Measurements from ENCODE around the gene UGT2B7.
"Not testable (repeated sequence)": the region's sequence is repeated elsewhere in the genome, so short reads cannot be mapped to it uniquely, and the experiment has no call there.

The UGT2B7 gene

GRCh38 chr4:69096111-69096656 lies at the start of gene UGT2B7:
UGT2B7 (plus strand) TSS chr4:69096474; CDS start chr4:69096521, 47 bp downstream.
- TF ChIP-seq CTCF (IDR thresholded peaks at IDR 0.05; ENCODE audit: insufficient read depth, low read length, poor library complexity, severe bottlenecking) = no peak
- DNase-seq (ENCODE audit: extremely low read depth, insufficient read length) = no peak
- no peak within 1 kb of the TSS for H3K4me3 ChIP-seq (replicated peaks; ENCODE audit: low read depth, low read length)
- no peaks in the 10 kb centered on the region for H3K27me3 ChIP-seq (replicated peaks; ENCODE audit: control insufficient read depth, insufficient read depth, low read length)
- no peaks in the 10 kb centered on the region for H3K36me3 ChIP-seq (ENCODE audit: control insufficient read depth, insufficient read depth, low read length)

DNA sequence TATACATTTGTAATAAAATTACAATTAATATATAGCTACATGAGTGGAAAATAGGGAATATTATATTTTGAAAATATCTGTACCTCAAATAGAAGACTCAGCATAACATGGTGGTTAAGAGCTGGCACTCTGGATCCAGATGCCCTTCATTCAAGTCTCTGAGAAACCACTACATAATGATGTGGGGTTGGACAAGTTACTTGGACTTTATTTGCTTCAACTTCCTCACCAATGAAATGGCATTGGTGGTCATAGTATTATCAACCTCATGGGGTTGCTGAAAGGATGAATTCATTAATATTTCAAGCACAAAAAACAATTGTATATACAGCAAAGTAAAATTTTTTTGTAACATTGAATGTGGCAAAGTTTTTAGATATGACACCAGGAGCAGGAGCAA lies 46.4 kb upstream of the UGT2B7 start:
- TF ChIP-seq CTCF (IDR thresholded peaks at IDR 0.05; ENCODE audit: insufficient read depth, low read length, poor library complexity, severe bottlenecking) = no peak
- no peak for DNase-seq (ENCODE audit: extremely low read depth, insufficient read length)

DNA sequence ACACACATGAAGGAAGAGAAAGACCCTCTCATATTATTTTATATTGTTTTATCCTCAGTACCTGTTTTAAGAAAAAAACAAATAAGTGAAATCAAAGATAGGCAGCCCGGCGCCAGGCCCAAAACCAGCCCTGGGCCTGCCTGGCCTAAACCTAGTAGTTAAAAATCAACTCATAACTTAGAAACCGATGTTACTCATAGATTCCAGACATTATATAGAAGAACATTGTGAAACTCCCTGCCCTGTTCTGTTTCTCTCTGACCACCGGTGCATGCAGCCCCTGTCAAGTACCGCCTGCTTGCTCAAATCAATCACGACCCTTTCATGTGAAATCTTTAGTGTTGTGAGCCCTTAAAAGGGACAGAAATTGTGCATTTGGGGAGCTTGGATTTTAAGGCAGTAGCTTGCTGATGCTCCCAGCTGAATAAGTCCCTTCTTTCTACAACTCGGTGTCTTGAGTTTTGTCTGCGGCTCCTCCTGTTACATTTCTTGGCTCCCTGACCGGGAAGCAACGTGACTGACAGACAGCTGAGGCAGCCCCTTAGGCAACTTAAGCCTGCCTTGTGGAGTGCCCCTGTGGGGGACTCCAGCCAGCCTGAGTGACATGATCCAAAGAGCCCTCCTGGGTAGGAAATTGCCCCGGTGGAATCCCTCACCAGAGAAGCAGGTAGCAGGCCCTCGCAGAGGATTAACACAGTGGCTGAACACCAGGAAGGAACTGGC lies 45.3 kb upstream of the UGT2B7 start:
- not testable (repeated sequence) for H3K36me3 ChIP-seq (ENCODE audit: control insufficient read depth, insufficient read depth, low read length); DNase-seq (ENCODE audit: extremely low read depth, insufficient read length); H3K27me3 ChIP-seq (replicated peaks; ENCODE audit: control insufficient read depth, insufficient read depth, low read length); H3K4me3 ChIP-seq (replicated peaks; ENCODE audit: low read depth, low read length)

More for the DNA sequence above, 46.4 kb upstream of the UGT2B7 start:
- Histone ChIP-seq H3K36me3 (ENCODE audit: control insufficient read depth, insufficient read depth, low read length) (no peaks in the 10 kb centered on the region), H3K27me3 (replicated peaks; ENCODE audit: control insufficient read depth, insufficient read depth, low read length) (no peaks in the 10 kb centered on the region), H3K4me3 (replicated peaks; ENCODE audit: low read depth, low read length) (no peak overlapping the region)

GRCh38 chr4:69051576-69051943 lies 44.7 kb upstream of the UGT2B7 start:
- H3K27me3 ChIP-seq (replicated peaks; ENCODE audit: control insufficient read depth, insufficient read depth, low read length) = no peaks in the 10 kb centered on the region
- no peak for DNase-seq (ENCODE audit: extremely low read depth, insufficient read length)
- no peaks in the 10 kb centered on the region for H3K36me3 ChIP-seq (ENCODE audit: control insufficient read depth, insufficient read depth, low read length)
- TF ChIP-seq CTCF (IDR thresholded peaks at IDR 0.05; ENCODE audit: insufficient read depth, low read length, poor library complexity, severe bottlenecking) = no peak
- no peak overlapping the region for H3K4me3 ChIP-seq (replicated peaks; ENCODE audit: low read depth, low read length)

DNA sequence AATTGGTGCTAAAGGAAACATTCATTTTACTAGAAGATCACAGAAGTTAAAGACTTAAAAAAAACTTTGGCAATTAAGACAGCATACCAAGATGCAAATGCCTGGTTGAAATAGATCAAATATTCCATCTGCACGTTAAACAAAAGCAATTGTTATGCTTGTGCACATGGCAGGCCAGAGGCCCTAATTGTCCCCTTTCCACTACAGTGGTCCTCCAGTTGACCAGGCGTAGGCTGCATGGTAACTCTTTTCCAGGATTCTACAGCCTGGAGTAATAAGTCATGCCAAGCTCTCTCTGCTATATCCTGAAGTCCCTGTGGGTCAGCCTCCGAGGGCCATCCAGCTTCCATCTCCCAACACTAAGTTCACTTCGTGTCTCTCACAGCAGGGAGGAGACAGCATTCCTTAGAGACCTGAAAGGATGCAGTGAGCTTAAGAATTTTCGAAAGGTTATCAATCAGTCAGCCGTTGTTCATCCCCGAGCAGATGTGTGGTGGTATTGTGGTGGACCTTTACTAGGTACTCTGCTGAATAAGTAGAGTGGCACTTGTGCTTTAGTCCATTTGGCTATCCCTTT lies 42.9 kb upstream of the UGT2B7 start:
- DNase-seq (ENCODE audit: extremely low read depth, insufficient read length) = not testable (repeated sequence)

DNA sequence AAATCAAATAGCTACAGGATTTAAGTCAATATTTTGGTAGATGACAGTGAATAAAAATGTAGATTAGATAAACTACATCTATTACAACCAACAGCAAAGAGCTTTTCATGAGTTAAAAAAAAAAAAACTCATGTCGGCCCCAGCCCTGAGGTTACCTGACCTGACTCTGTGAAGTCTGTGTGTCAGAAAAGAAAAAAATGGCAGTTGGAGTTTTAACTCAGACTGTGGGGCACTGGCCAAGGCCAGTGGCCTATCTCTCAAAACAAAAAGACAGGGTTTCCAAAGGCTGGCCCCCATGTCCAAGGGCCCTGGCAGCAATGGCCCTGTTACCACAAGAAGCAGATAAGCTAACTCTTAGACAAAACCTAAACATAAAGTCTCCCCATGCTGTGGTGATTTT lies 42.2 kb upstream of the UGT2B7 start:
- H3K4me3 ChIP-seq (replicated peaks; ENCODE audit: low read depth, low read length); H3K27me3 ChIP-seq (replicated peaks; ENCODE audit: control insufficient read depth, insufficient read depth, low read length); DNase-seq (ENCODE audit: extremely low read depth, insufficient read length): not testable (repeated sequence)

More for the DNA sequence above, 42.9 kb upstream of the UGT2B7 start:
- not testable (repeated sequence) for H3K4me3 ChIP-seq (replicated peaks; ENCODE audit: low read depth, low read length); H3K27me3 ChIP-seq (replicated peaks; ENCODE audit: control insufficient read depth, insufficient read depth, low read length); H3K36me3 ChIP-seq (ENCODE audit: control insufficient read depth, insufficient read depth, low read length)

DNA sequence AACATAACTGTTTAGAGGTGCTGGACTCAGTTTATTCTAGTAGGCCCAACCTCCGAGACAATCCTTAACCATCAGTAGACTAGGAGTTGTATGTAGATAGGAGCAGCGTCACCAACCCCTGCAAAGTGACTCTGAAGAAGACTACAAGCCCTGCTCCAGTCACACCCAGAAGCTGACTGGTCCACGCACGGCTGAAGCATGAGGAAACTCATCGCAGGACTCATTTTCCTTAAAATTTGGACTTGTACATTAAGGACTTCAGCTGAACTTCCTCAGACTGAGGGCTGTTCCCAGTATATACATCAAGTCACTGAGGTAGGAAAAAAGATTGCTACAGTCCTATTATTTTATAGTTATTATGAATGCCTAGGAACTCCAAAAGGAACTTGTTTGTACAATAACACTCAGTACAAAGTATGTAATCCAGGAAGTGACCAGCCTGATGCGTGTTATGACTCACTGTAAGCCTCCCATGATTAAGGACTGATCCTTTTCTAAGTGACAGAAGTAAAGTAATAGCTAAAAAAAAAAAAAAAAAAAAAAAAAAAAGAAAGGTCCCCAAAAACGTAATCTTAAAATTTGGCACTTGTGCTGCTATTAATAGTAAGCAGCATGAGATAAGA lies 41.6 kb upstream of the UGT2B7 start:
- H3K27me3 ChIP-seq (replicated peaks; ENCODE audit: control insufficient read depth, insufficient read depth, low read length) = no peaks in the 10 kb centered on the region
- DNase-seq (ENCODE audit: extremely low read depth, insufficient read length) = peak; percentile 9
- H3K36me3 ChIP-seq (ENCODE audit: control insufficient read depth, insufficient read depth, low read length) = no peaks in the 10 kb centered on the region
- no peak overlapping the region for H3K4me3 ChIP-seq (replicated peaks; ENCODE audit: low read depth, low read length)
- TF ChIP-seq CTCF (IDR thresholded peaks at IDR 0.05; ENCODE audit: insufficient read depth, low read length, poor library complexity, severe bottlenecking) = no peak

More for the DNA sequence above, 42.2 kb upstream of the UGT2B7 start:
- not testable (repeated sequence) for H3K36me3 ChIP-seq (ENCODE audit: control insufficient read depth, insufficient read depth, low read length)

Data from GM06990 (cell line).